Hepatocyte (in vitro differentiated cells): ENCODE results near the gene MATCAP1. TPM values are rescaled to one million over a fixed set of nuclear protein-coding genes. Genes with fewer than 3 reads are reported as not detected.

Source experiments
- DNase-seq: peaks from one replicate; pipeline ENCODE4 v3.0.0-alpha.2; 2016; ENCODE audit warnings: low spot score
- H2AFZ ChIP-seq: fragments of 200-600 bp; sonication (generic); 2 replicates; pipeline ENCODE4 v1.6.0; 2016; ENCODE audit warnings: antibody characterized with exemption, mild to moderate bottlenecking
- H3K27ac ChIP-seq: fragments of 200-600 bp; sonication (generic); 2 replicates; pipeline ENCODE4 v1.5.1; 2016; ENCODE audit warnings: mild to moderate bottlenecking
- H3K27me3 ChIP-seq: fragments of 200-600 bp; sonication (generic); 2 replicates; pipeline ENCODE4 v1.6.1; 2016
- H3K36me3 ChIP-seq: fragments of 200-600 bp; sonication (generic); replicated peaks from 2 replicates; pipeline ENCODE4 v1.5.1; 2016; ENCODE audit warnings: low read depth; ENCODE audit not compliant: insufficient read depth
- H3K4me1 ChIP-seq: fragments of 200-600 bp; sonication (generic); 2 replicates; pipeline ENCODE4 v1.5.1; 2016; ENCODE audit warnings: mild to moderate bottlenecking, moderate library complexity; ENCODE audit not compliant: insufficient read depth
- H3K4me2 ChIP-seq: fragments of 200-600 bp; sonication (generic); 2 replicates; pipeline ENCODE4 v1.6.0; 2016
- H3K4me3 ChIP-seq: fragments of 200-600 bp; sonication (generic); 2 replicates; pipeline ENCODE4 v1.5.1; 2016; ENCODE audit warnings: mild to moderate bottlenecking
- H3K79me2 ChIP-seq: fragments of 200-600 bp; sonication (generic); 2 replicates; pipeline ENCODE4 v1.6.0; 2017; ENCODE audit warnings: mild to moderate bottlenecking
- H3K9me2 ChIP-seq: fragments of 200-600 bp; sonication (generic); replicated peaks from 2 replicates; pipeline ENCODE4 v1.6.0; 2017; ENCODE audit warnings: mild to moderate bottlenecking; ENCODE audit not compliant: insufficient read depth
- H3K9me3 ChIP-seq: fragments of 200-600 bp; sonication (generic); 2 replicates; pipeline ENCODE4 v1.5.1; 2016; ENCODE audit warnings: low read depth, mild to moderate bottlenecking
- H4K20me1 ChIP-seq: fragments of 200-600 bp; sonication (generic); 2 replicates; pipeline ENCODE4 v1.6.0; 2016; ENCODE audit warnings: mild to moderate bottlenecking; ENCODE audit not compliant: insufficient read depth, poor library complexity, severe bottlenecking
- CTCF ChIP-seq: fragments of 200-600 bp; sonication (generic); IDR thresholded peaks from 2 replicates; pipeline ENCODE4 v1.5.1; 2016; ENCODE audit warnings: antibody characterized with exemption, mild to moderate bottlenecking; ENCODE audit not compliant: poor library complexity
- EZH2 ChIP-seq: fragments of 200-600 bp; sonication (generic); IDR thresholded peaks from 2 replicates; pipeline ENCODE4 v1.6.1; 2016; ENCODE audit warnings: antibody characterized with exemption, mild to moderate bottlenecking, borderline replicate concordance
- EZH2phosphoT487 ChIP-seq: fragments of 200-600 bp; sonication (generic); IDR thresholded peaks from one replicate; pipeline ENCODE4 v1.6.1; 2018; ENCODE audit warnings: antibody characterized with exemption, mild to moderate bottlenecking, low read depth, moderate library complexity; ENCODE audit not compliant: unreplicated experiment, severe bottlenecking
- WGBS: methylation state at CpG from one replicate; pipeline ENCODE4 v1.1.6; 2016; ENCODE audit warnings: low lambda C conversion rate; ENCODE audit errors: missing lambda C conversion rate; 5-methylcytosine and 5-hydroxymethylcytosine counted together
- polyA plus RNA-seq: library from polyadenylated mRNA; unstranded; fragments of >200 nt; fragmentation: Nextera tagmentation; extraction: Ambion mirVana; gene quantifications from 2 replicates; pipeline ENCODE4 v1.2.1, GENCODE V29; 2016
- total RNA-seq: library from RNA; depleted of rRNA; stranded (reverse); fragments of >200 nt; gene quantifications from 2 replicates; pipeline ENCODE4 v1.2.3, GENCODE V29; 2014

MATCAP1 gene
- total and polyA plus RNA-seq, 2 experiments from 2014 or later = 22.3 to 25.4 TPM

- H2AFZ ChIP-seq = no peak overlapping the region
- 36% methylated on average over 18 of the region's 22 CpGs for whole genome bisulfite sequencing
- H3K4me3 ChIP-seq = no peak overlapping the region
- no peaks in the 10 kb centered on the region for H3K9me3 ChIP-seq
- no peak for DNase-seq
- peaks cover 5% of the 10 kb centered on the region for H3K4me1 ChIP-seq
- H3K9me2 ChIP-seq = no peaks in the 10 kb centered on the region
- H3K27ac ChIP-seq = no peak overlapping the region
- no peaks in the 10 kb centered on the region for H4K20me1 ChIP-seq
- TF ChIP-seq CTCF = no peak
- no peak for TF ChIP-seq EZH2phosphoT487
- TF ChIP-seq EZH2 = no peak
- no peaks in the 10 kb centered on the region for H3K27me3 ChIP-seq
- H3K4me2 ChIP-seq = peak overlapping the region; percentile 86
- no peaks in the 10 kb centered on the region for H3K79me2 ChIP-seq
- H3K36me3 ChIP-seq = no peaks in the 10 kb centered on the region
Measured at GRCh38 chr16:67199808-67200198, 16.0 kb upstream of the MATCAP1 start.

GRCh38 chr16:67199011-67199807, 15.4 kb upstream of the MATCAP1 start, which contains the start of gene ELMO3:
TSS of gene ELMO3 (plus strand) at chr16:67199131. CDS start at chr16:67199327, 196 bp downstream.
- DNase-seq = peak; percentile 82
- Histone ChIP-seq H3K9me3 (no peaks in the 10 kb centered on the region), H3K4me3 (peak within 1 kb of the TSS; percentile 26)

GRCh38 chr16:67198238-67198734, 14.5 kb upstream of the MATCAP1 start:
- Histone ChIP-seq H3K27ac (peak overlapping the region; percentile 78), H2AFZ (no peak overlapping the region), H4K20me1 (no peaks in the 10 kb centered on the region), H3K4me2 (peak overlapping the region; percentile 86), H3K4me3 (no peak overlapping the region), H3K9me2 (no peaks in the 10 kb centered on the region), H3K4me1 (peaks cover 10% of the 10 kb centered on the region), H3K36me3 (no peaks in the 10 kb centered on the region), H3K27me3 (no peaks in the 10 kb centered on the region), H3K79me2 (peaks cover 10% of the 10 kb centered on the region), H3K9me3 (no peaks in the 10 kb centered on the region)
- WGBS = 85% methylated on average over 12 of the region's 12 CpGs
- no peak for DNase-seq
- no peak for TF ChIP-seq EZH2phosphoT487
- no peak for TF ChIP-seq EZH2
- peak; percentile 43 for TF ChIP-seq CTCF

More at GRCh38 chr16:67199011-67199807, 15.4 kb upstream of the MATCAP1 start, which contains the start of gene ELMO3:
- H3K27ac ChIP-seq = peak within 1 kb of the TSS; percentile 78
- no peaks in the 10 kb centered on the region for H3K36me3 ChIP-seq
- H2AFZ ChIP-seq = no peak within 1 kb of the TSS
- no peaks in the 10 kb centered on the region for H3K9me2 ChIP-seq
- 24% methylated on average over 33 of the region's 61 CpGs for WGBS
- H3K79me2 ChIP-seq = peaks cover under 1% of the 10 kb centered on the region
- peak within 1 kb of the TSS; percentile 86 for H3K4me2 ChIP-seq
- H3K4me1 ChIP-seq = peaks cover 5% of the 10 kb centered on the region
- H3K27me3 ChIP-seq = no peaks in the 10 kb centered on the region
- no peak for TF ChIP-seq EZH2phosphoT487
- TF ChIP-seq CTCF = peak; percentile 45
- no peaks in the 10 kb centered on the region for H4K20me1 ChIP-seq
